Colonic mucosa (tissue), 4 donors: ENCODE results near the gene GRM7. TPM values are rescaled to one million over a fixed set of nuclear protein-coding genes. Genes with fewer than 3 reads are reported as not detected.

Source experiments
- DNase-seq: peaks from one replicate; pipeline ENCODE4 v3.0.0-alpha.2; 2020
- H3K27ac ChIP-seq: fragments of 200-600 bp; one replicate; pipeline ENCODE4 v1.8.0; 2021
- H3K27me3 ChIP-seq: fragments of 200-600 bp; one replicate; pipeline ENCODE4 v1.8.0; 2021
- H3K36me3 ChIP-seq: fragments of 200-600 bp; one replicate; pipeline ENCODE4 v1.8.0; 2021
- H3K4me1 ChIP-seq: fragments of 200-600 bp; one replicate; pipeline ENCODE4 v1.8.0; 2021; ENCODE audit warnings: mild to moderate bottlenecking
- H3K4me3 ChIP-seq: fragments of 200-600 bp; one replicate; pipeline ENCODE4 v1.8.0; 2021
- H3K9ac ChIP-seq, 2 donors: one replicate each; pipeline ENCODE4 v1.7.0; 2013; ENCODE audit warnings: control low read depth in 2 of 2, low read depth in 2 of 2, low read length in 2 of 2
- H3K9me3 ChIP-seq: fragments of 200-600 bp; one replicate; pipeline ENCODE4 v1.8.0; 2021
- intact Hi-C: fragments of 100-400 bp; cut with DNase I; formaldehyde crosslinking; loops from one replicate; pipeline ENCODE4 v1.14.1; 2022
- total RNA-seq, 2 donors: library from RNA; stranded (reverse); fragmentation: NEBNext Ultra II Directional in 1 of 2; extraction: Animal tissue kit (Norgen Biotek cat#: 25700) in 1 of 2; gene quantifications; one replicate each; pipeline ENCODE4 v1.2.1, GENCODE V29; 2021
- TF ChIP-seq, protein P1 (sequence below): fragments of 200-600 bp; IDR thresholded peaks from one replicate; pipeline ENCODE4 v1.8.0; 2022; ENCODE audit warnings: antibody characterized with exemption, mild to moderate bottlenecking
- donor health status: healthy.
- donor health status: DM: no; HTN: no; CAD: no.
- donor health status: DM: no; HTN: no; CAD: no.

The GRM7 gene
- total RNA-seq, 2 donors from 2014 or later: 0.15 to 0.66 TPM

DNA sequence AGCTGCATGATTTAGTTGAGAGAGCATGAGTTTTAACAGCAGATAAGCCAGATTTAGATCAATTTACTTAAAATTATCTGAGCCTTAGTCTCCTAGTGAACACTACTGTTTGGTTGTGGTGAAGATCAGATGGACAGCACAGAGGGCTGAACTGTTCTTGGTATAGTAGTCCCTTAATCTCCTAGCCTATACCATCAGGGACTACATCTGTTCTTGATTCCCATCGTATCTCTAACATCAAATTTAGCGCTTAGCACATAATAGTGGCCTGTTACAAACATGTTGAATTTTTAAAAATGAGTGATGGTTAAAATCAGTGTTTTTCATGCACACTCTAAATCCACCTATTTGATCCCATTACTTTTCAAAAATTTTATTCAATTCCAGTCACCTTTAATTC, 507.7 kb downstream of the GRM7 start:
- TF ChIP-seq, protein P1, sequence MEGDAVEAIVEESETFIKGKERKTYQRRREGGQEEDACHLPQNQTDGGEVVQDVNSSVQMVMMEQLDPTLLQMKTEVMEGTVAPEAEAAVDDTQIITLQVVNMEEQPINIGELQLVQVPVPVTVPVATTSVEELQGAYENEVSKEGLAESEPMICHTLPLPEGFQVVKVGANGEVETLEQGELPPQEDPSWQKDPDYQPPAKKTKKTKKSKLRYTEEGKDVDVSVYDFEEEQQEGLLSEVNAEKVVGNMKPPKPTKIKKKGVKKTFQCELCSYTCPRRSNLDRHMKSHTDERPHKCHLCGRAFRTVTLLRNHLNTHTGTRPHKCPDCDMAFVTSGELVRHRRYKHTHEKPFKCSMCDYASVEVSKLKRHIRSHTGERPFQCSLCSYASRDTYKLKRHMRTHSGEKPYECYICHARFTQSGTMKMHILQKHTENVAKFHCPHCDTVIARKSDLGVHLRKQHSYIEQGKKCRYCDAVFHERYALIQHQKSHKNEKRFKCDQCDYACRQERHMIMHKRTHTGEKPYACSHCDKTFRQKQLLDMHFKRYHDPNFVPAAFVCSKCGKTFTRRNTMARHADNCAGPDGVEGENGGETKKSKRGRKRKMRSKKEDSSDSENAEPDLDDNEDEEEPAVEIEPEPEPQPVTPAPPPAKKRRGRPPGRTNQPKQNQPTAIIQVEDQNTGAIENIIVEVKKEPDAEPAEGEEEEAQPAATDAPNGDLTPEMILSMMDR: no peak
- H3K27me3 ChIP-seq: no peaks in the 10 kb centered on the region
- intact Hi-C loops: no loop called here

DNA sequence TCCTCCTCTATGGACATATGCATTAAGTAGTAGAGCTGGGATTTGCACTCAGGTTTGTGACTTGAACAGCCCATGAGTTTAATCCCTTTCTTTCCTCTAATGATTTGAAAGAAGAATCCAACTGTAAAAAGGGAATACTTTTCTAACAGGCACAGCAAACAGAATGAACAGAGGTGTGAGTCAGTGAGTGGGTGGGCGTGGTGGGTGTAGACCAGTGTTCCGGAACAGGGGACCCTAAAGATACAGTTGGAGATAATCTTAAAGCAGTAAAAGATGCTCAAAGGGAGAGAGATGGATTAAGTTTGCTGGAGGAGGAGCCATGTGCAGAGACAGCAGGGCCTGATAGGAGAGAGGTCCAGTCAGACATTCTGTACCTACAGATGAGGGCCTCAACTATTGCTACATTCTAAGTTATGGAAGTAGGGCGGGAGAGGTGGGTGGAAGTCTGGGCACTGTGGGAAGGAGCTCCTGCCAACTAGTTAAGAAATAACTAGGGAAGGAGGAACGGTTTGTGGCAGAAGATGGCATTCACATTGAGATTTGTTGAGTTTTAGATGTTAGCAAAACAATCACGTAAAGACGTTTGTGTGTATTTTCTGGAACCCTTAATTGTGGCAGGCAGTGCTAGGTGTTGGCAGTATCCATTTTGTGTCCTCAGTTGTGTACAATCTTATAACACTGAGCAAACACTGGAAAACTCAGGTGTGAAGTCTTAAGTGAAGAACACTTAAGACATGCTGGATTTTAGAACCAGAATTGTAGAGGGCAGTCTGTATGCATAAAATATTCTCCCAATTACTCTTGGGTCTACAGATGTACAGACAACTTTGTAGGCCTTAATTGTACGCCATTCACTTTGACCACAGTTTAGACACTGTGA, 511.0 kb downstream of the GRM7 start:
- H3K4me1 ChIP-seq: no peaks in the 10 kb centered on the region
- H3K4me3 ChIP-seq: no peak overlapping the region
- no peaks in the 10 kb centered on the region for H3K27me3 ChIP-seq
- intact Hi-C loops: no loop called here
- no peak overlapping the region for H3K27ac ChIP-seq
- H3K9ac ChIP-seq: no peak overlapping the region
- no peaks in the 10 kb centered on the region for H3K36me3 ChIP-seq
- TF ChIP-seq, protein P1: no peak
- no peaks in the 10 kb centered on the region for H3K9me3 ChIP-seq
- DNase-seq: no peak

More for the DNA sequence above, 507.7 kb downstream of the GRM7 start:
- no peak overlapping the region for H3K4me3 ChIP-seq
- H3K36me3 ChIP-seq: no peaks in the 10 kb centered on the region
- DNase-seq: no peak
- H3K4me1 ChIP-seq: no peaks in the 10 kb centered on the region
- H3K9me3 ChIP-seq: no peaks in the 10 kb centered on the region
- no peak overlapping the region for H3K27ac ChIP-seq
- H3K9ac ChIP-seq: no peak overlapping the region

DNA sequence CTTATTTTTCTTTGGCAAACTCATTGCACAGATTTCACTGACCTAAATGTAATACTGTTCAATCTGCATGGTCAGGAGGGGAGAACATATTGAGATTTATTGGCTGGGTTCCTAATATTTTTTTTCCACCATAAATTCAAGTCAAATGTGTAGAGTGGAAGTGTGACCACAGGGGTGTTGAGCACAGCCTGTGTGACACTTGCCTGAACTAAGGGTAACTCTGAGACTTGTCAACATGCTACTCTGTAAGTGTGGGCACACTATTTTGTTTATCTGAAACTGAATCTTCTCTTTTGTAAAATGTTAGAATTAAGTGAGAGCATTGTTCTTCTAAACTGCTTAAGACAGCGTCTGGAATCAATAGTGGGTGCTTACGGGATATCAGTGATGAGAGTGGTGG, 516.2 kb downstream of the GRM7 start:
- intact Hi-C loops: no loop called here
- Histone ChIP-seq H3K4me3 (no peak overlapping the region), H3K9me3 (no peaks in the 10 kb centered on the region), H3K4me1 (no peaks in the 10 kb centered on the region), H3K9ac (no peak overlapping the region), H3K36me3 (no peaks in the 10 kb centered on the region), H3K27ac (no peak overlapping the region), H3K27me3 (no peaks in the 10 kb centered on the region)
- no peak for DNase-seq
- TF ChIP-seq, protein P1: no peak

DNA sequence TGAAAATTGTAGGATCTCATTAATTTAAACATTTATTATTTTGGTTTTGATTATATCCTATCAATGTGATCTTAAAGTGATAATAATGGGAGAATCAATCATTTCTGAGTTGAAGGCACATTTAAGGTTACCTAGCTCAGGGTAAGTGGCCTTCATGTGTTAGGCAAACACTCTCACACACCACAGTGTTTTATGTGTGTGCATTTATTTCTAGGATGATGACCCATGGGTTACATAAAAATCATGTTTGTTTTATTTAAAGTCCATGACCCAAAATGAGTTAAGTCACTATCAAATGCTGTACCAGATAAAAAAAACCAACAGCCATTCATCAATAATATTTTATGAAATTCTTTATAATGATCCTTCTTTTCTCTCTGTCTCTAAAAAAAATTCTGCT, 520.8 kb downstream of the GRM7 start:
- Histone ChIP-seq H3K27me3 (no peaks in the 10 kb centered on the region), H3K9ac (no peak overlapping the region), H3K9me3 (no peaks in the 10 kb centered on the region), H3K27ac (no peak overlapping the region), H3K36me3 (no peaks in the 10 kb centered on the region), H3K4me3 (no peak overlapping the region), H3K4me1 (no peaks in the 10 kb centered on the region)
- intact Hi-C loops: no loop called here
- TF ChIP-seq, protein P1: no peak
- no peak for DNase-seq

DNA sequence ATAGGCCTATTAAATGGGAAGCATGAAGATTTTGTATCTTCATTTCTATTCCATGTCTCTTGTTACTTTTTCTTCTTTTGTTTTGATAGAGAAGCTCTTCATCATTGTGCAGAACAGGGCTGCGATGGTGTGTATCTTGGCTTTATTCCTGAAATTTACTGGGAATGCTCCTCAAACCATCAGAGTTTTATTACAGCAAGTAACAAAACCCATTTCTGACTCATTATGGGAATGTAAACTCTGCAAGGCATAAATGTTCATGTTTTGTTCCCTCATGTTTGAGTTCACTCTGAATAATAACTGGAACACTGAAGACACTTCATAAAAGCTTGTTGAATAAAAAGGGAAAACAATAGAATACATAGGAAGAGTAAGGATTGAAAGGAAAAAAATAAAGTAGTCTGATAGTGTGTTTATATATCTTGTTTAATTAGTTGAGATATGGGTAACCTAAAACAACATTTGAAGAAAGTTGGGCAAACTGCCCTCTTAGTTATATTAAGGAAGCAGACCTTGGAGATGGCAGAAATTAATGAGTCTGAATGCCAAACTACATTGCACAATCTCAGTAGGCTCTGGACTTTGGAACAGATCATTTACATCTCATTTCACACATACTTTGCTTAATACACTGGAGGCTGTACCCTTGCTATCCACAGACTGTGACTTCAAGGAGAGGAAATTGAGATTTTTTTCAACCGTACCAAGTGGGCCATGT, 521.5 kb downstream of the GRM7 start:
- TF ChIP-seq, protein P1: no peak
- DNase-seq: no peak
- intact Hi-C loops: no loop called here
- H3K27ac ChIP-seq: peak overlapping the region; percentile 50
- H3K27me3 ChIP-seq: no peaks in the 10 kb centered on the region
- no peaks in the 10 kb centered on the region for H3K36me3 ChIP-seq
- no peaks in the 10 kb centered on the region for H3K4me1 ChIP-seq
- H3K4me3 ChIP-seq: no peak overlapping the region
- no peak overlapping the region for H3K9ac ChIP-seq
- no peaks in the 10 kb centered on the region for H3K9me3 ChIP-seq
